Natural killer cell treated with Interleukin-12 subunit alpha and Interleukin-12 subunit beta and Interleukin-15 and Interleukin-18, amount 100 ng/mL, for 72 hours (primary cell): ENCODE results near the gene RAPGEF5. TPM values are rescaled to one million over a fixed set of nuclear protein-coding genes. Genes with fewer than 3 reads are reported as not detected.

Source experiments
- ATAC-seq, 2 donors: fragments of 150-1000 bp; cut with Tn5 transposase in 1 of 2; sonication (Bioruptor Pico), chemical (Tn5 transposase) in 1 of 2; 2 replicates each; pipeline ENCODE4 v1.10.0; 2021
- DNase-seq: peaks from one replicate; pipeline ENCODE4 v3.0.0; 2022; ENCODE audit warnings: low spot score
- H3K27ac Mint-ChIP-seq, 2 donors: 1 replicate in 1 of 2; 2 replicates in 1 of 2; pipeline ENCODE4 v1.8.0; 2022; ENCODE audit warnings: mixed read lengths in 2 of 2, mild to moderate bottlenecking in 1 of 2, moderate library complexity in 1 of 2
- H3K27me3 Mint-ChIP-seq, 2 donors: 1 replicate in 1 of 2; 2 replicates in 1 of 2; pipeline ENCODE4 v1.8.0; 2022; ENCODE audit warnings: mixed read lengths in 2 of 2
- H3K36me3 Mint-ChIP-seq: one replicate; pipeline ENCODE4 v1.8.0; 2022; ENCODE audit warnings: mixed read lengths
- H3K4me1 Mint-ChIP-seq, 2 donors: 1 replicate in 1 of 2; 2 replicates in 1 of 2; pipeline ENCODE4 v1.8.0; 2022; ENCODE audit warnings: low read depth in 2 of 2, mixed read lengths in 2 of 2, mild to moderate bottlenecking in 1 of 2
- H3K4me3 Mint-ChIP-seq: one replicate; pipeline ENCODE4 v1.8.0; 2022; ENCODE audit warnings: mixed read lengths
- H3K9me3 Mint-ChIP-seq: 2 replicates; pipeline ENCODE4 v1.8.0; 2022; ENCODE audit warnings: mixed read lengths
- total RNA-seq, 2 donors: library from RNA; stranded (reverse); gene quantifications; one replicate each; pipeline ENCODE4 v1.2.3, GENCODE V29; 2022

RAPGEF5 gene
- total RNA-seq, 2 donors from 2014 or later, result 0.26 to 1.1 TPM

DNA sequence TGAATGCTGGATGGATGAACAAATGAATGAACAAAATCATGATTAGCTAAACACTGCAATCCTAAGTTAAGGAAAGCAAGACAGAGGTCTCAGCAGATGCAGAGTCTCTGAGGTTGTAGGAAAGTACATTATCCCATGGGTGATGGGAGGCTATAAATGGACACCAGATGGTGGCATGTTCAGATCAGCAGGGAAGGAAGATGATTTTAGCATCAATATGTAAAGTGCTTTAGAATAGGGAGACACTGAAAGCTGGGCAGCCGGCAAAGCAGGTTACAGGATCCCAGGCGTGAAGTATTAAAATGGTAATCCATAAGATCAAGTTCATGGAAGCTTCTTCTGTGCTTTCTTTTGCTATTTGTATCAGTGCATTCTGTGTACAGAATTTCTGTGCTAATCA lies 7.9 kb upstream of the RAPGEF5 start:
- Mint-ChIP-seq H3K4me1 (no peaks in the 10 kb centered on the region), H3K27ac (no peak overlapping the region), H3K27me3 (peaks cover 16 to 36% of the 10 kb centered on the region in 2 donors), H3K36me3 (no peaks in the 10 kb centered on the region), H3K9me3 (no peaks in the 10 kb centered on the region), H3K4me3 (no peak overlapping the region)
- DNase-seq (no peak), ATAC-seq (no peak)

- no peak overlapping the region for H3K27ac Mint-ChIP-seq
- no peak for ATAC-seq
- H3K27me3 Mint-ChIP-seq, result peaks cover 17 to 33% of the 10 kb centered on the region in 2 donors
These were observed 6.9 kb upstream of the RAPGEF5 start for GRCh38 chr7:22363756-22364422.

GRCh38 chr7:22361795-22362194 lies 4.8 kb upstream of the RAPGEF5 start:
- Mint-ChIP-seq H3K4me1 (peaks cover 0 to 5% of the 10 kb centered on the region in 2 donors), H3K36me3 (no peaks in the 10 kb centered on the region), H3K9me3 (no peaks in the 10 kb centered on the region), H3K27me3 (peaks cover 31 to 38% of the 10 kb centered on the region in 2 donors), H3K27ac (no peak overlapping the region), H3K4me3 (no peak overlapping the region)
- ATAC-seq (peak in 1 of 2 donors; percentile 30), DNase-seq (no peak)

More at GRCh38 chr7:22363756-22364422, 6.9 kb upstream of the RAPGEF5 start:
- Mint-ChIP-seq H3K36me3 (no peaks in the 10 kb centered on the region), H3K4me3 (no peak overlapping the region), H3K4me1 (no peaks in the 10 kb centered on the region), H3K9me3 (no peaks in the 10 kb centered on the region)
- no peak for DNase-seq

GRCh38 chr7:22361320-22361719 lies 4.4 kb upstream of the RAPGEF5 start:
- no peak overlapping the region for H3K27ac Mint-ChIP-seq
- H3K36me3 Mint-ChIP-seq, result no peaks in the 10 kb centered on the region
- H3K4me3 Mint-ChIP-seq, result no peak overlapping the region
- H3K4me1 Mint-ChIP-seq, result peaks cover 0 to 5% of the 10 kb centered on the region in 2 donors
- DNase-seq (no peak), ATAC-seq (no peak)
- no peaks in the 10 kb centered on the region for H3K9me3 Mint-ChIP-seq
- peaks cover 31 to 38% of the 10 kb centered on the region in 2 donors for H3K27me3 Mint-ChIP-seq

- Mint-ChIP-seq H3K4me3 (no peak overlapping the region), H3K9me3 (peaks cover 5% of the 10 kb centered on the region), H3K36me3 (peaks cover 4% of the 10 kb centered on the region), H3K27me3 (peaks cover 37 to 46% of the 10 kb centered on the region in 2 donors), H3K27ac (no peak overlapping the region), H3K4me1 (peaks cover 0 to 5% of the 10 kb centered on the region in 2 donors)
- DNase-seq (no peak), ATAC-seq (no peak)
These were observed 2.1 kb upstream of the RAPGEF5 start for GRCh38 chr7:22358820-22359697.

DNA sequence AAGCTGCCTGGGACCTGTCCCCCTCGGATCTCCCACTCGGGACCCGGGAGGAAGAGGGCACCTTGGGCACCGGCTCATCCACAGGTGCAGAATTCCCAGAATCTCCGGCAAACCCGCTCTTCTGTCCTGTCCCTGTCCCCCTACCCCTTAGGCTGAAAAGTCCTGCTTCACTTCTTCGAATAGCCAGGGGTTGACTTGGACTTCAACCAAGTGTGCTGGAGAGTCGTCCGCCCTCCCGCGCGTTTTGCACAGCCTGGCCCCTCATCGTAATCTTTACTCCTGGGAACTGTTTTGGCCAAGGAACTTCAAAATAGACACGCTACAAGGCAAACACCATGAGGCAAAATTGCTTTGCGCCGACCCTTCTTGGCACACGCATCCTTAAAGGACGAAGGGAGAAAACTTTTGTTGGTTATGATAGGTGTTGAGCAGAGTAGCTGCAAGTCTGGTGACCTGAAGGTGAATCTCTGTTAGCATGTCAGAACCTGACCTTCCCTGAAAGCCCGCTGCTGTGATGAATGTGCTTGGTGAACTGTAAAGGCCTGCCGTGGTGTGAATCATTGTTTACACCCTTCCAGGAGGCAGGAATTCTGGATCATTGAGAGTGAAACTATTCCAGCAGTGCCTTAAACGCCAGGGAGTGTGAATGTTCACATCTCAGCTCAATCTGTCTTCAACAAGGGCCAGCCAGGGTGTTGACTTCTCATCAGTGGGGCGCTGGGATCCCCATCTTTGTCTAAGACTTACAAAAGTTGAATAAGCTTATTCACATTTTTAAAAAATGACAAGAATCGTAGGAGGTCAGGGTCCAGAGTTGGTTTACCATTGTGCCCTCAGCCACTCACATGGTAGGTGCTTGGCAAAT lies 589 bp upstream of the RAPGEF5 start:
- H3K4me1 Mint-ChIP-seq, result peaks cover 0 to 5% of the 10 kb centered on the region in 2 donors
- no peak overlapping the region for H3K27ac Mint-ChIP-seq
- H3K4me3 Mint-ChIP-seq, result peak overlapping the region; percentile 46
- H3K27me3 Mint-ChIP-seq, result peaks cover 38 to 43% of the 10 kb centered on the region in 2 donors
- peaks cover 8% of the 10 kb centered on the region for H3K36me3 Mint-ChIP-seq
- no peak for DNase-seq
- H3K9me3 Mint-ChIP-seq, result peaks cover 5% of the 10 kb centered on the region
- ATAC-seq, result no peak

DNA sequence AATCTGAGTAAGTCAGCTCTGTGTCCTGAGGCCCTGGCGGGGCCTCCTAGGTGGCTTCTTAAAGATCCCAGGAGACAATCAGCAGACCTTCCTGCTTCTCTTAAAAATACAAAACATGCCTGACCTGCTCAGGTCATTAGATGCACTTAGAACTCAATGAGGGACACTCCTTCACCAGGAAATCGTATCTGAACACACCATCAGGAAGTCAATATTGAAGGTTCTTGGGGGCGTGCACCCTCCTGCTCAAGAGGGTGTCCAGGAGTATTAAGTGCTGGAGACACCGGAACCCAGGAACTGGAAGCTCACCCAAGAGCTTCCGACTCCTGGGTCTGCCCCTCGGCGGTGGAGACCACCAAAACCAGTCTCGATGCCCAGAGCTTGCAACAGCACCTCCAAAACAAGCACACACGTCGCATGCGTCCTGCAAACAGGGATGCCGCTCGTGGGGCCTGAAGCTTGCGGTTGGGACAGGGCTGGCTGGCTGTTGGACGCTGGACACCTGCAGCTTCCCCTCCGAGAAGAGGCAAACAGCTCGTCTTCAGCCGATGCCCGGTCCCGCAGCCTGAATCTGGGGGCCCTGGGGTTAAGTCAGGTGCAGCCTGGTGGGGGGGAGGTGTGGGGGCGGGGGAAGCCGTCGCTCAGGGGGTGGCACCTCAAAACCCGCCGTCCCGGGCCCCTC lies 803 bp downstream of the RAPGEF5 start:
- Mint-ChIP-seq H3K4me3 (peak overlapping the region; percentile 19), H3K36me3 (peaks cover 13% of the 10 kb centered on the region), H3K27me3 (peaks cover 44 to 48% of the 10 kb centered on the region in 2 donors), H3K4me1 (peaks cover 0 to 5% of the 10 kb centered on the region in 2 donors), H3K27ac (no peak overlapping the region), H3K9me3 (peaks cover 5% of the 10 kb centered on the region)
- ATAC-seq (no peak), DNase-seq (no peak)

GRCh38 chr7:22355620-22356009 lies 1.3 kb downstream of the RAPGEF5 start:
- peaks cover 13% of the 10 kb centered on the region for H3K36me3 Mint-ChIP-seq
- no peak for DNase-seq
- H3K9me3 Mint-ChIP-seq, result peaks cover 5% of the 10 kb centered on the region
- H3K27ac Mint-ChIP-seq, result no peak overlapping the region
- no peak for ATAC-seq
- peak overlapping the region; percentile 19 for H3K4me3 Mint-ChIP-seq
- H3K4me1 Mint-ChIP-seq, result peaks cover 0 to 5% of the 10 kb centered on the region in 2 donors
- H3K27me3 Mint-ChIP-seq, result peaks cover 46 to 53% of the 10 kb centered on the region in 2 donors

GRCh38 chr7:22354462-22354861 lies 2.5 kb downstream of the RAPGEF5 start:
- no peak for ATAC-seq
- Mint-ChIP-seq H3K27me3 (peaks cover 50 to 60% of the 10 kb centered on the region in 2 donors), H3K9me3 (peaks cover 5% of the 10 kb centered on the region)

GRCh38 chr7:22352887-22353286 lies 4.1 kb downstream of the RAPGEF5 start:
- ATAC-seq, result no peak
- no peak for DNase-seq
- peaks cover 0 to 5% of the 10 kb centered on the region in 2 donors for H3K4me1 Mint-ChIP-seq
- peaks cover 5% of the 10 kb centered on the region for H3K9me3 Mint-ChIP-seq
- H3K27ac Mint-ChIP-seq, result no peak overlapping the region
- peaks cover 13% of the 10 kb centered on the region for H3K36me3 Mint-ChIP-seq
- H3K27me3 Mint-ChIP-seq, result peaks cover 37 to 54% of the 10 kb centered on the region in 2 donors
- H3K4me3 Mint-ChIP-seq, result no peak overlapping the region

More at GRCh38 chr7:22354462-22354861, 2.5 kb downstream of the RAPGEF5 start:
- H3K4me1 Mint-ChIP-seq, result peaks cover 0 to 5% of the 10 kb centered on the region in 2 donors
- H3K4me3 Mint-ChIP-seq, result no peak overlapping the region
- no peak overlapping the region for H3K27ac Mint-ChIP-seq
- no peak for DNase-seq
- H3K36me3 Mint-ChIP-seq, result peaks cover 13% of the 10 kb centered on the region

GRCh38 chr7:22351878-22352277 lies 5.1 kb downstream of the RAPGEF5 start:
- H3K4me1 Mint-ChIP-seq, result no peaks in the 10 kb centered on the region
- H3K27me3 Mint-ChIP-seq, result peaks cover 31 to 49% of the 10 kb centered on the region in 2 donors
- DNase-seq (no peak), ATAC-seq (no peak)
- peaks cover 13% of the 10 kb centered on the region for H3K36me3 Mint-ChIP-seq
- H3K4me3 Mint-ChIP-seq, result no peak overlapping the region
- no peak overlapping the region for H3K27ac Mint-ChIP-seq
- peaks cover 5% of the 10 kb centered on the region for H3K9me3 Mint-ChIP-seq

- peaks cover 5% of the 10 kb centered on the region for H3K9me3 Mint-ChIP-seq
- H3K4me1 Mint-ChIP-seq, result no peaks in the 10 kb centered on the region
- H3K27ac Mint-ChIP-seq, result no peak overlapping the region
- peaks cover 31 to 49% of the 10 kb centered on the region in 2 donors for H3K27me3 Mint-ChIP-seq
- no peak overlapping the region for H3K4me3 Mint-ChIP-seq
- DNase-seq (no peak), ATAC-seq (no peak)
- peaks cover 13% of the 10 kb centered on the region for H3K36me3 Mint-ChIP-seq
These were observed 5.6 kb downstream of the RAPGEF5 start for GRCh38 chr7:22351329-22351692.
